HG03342 (cell line): ENCODE results near the gene CDK8.

Experiments
- ATAC-seq: cut with Tn5 transposase; IDR thresholded peaks from one replicate; pipeline ENCODE4 v1.9.1; 2021; ENCODE audit warnings: mild to moderate bottlenecking, moderate library complexity; ENCODE audit not compliant: unreplicated experiment

Gene CDK8

GRCh38 chr13:26379831-26380230, 125.9 kb downstream of the CDK8 start:
- ATAC-seq, result no peak

GRCh38 chr13:26380930-26381329, 127.0 kb downstream of the CDK8 start:
- no peak for ATAC-seq

GRCh38 chr13:26382366-26382765, 128.4 kb downstream of the CDK8 start:
- ATAC-seq, result no peak

GRCh38 chr13:26382835-26383234, 128.9 kb downstream of the CDK8 start:
- no peak for ATAC-seq

GRCh38 chr13:26384587-26384986, 130.7 kb downstream of the CDK8 start:
- no peak for ATAC-seq

GRCh38 chr13:26386026-26386425, 132.1 kb downstream of the CDK8 start:
- no peak for ATAC-seq

GRCh38 chr13:26390203-26390602, 136.3 kb downstream of the CDK8 start:
- ATAC-seq, result no peak

- no peak for ATAC-seq
Measured at GRCh38 chr13:26400545-26400944, 146.6 kb downstream of the CDK8 start.

- ATAC-seq, result no peak
Measured at GRCh38 chr13:26401069-26401468, 147.1 kb downstream of the CDK8 start.

GRCh38 chr13:26401578-26402021, 147.7 kb downstream of the CDK8 start:
- no peak for ATAC-seq

GRCh38 chr13:26406791-26407190, 152.9 kb downstream of the CDK8 start:
- no peak for ATAC-seq

GRCh38 chr13:26411206-26411605, 157.3 kb downstream of the CDK8 start:
- no peak for ATAC-seq

- ATAC-seq, result no peak
Measured at GRCh38 chr13:26412263-26412662, 158.3 kb downstream of the CDK8 start.

GRCh38 chr13:26412936-26413716, 159.2 kb downstream of the CDK8 start:
- ATAC-seq, result no peak

GRCh38 chr13:26420282-26420960, 166.5 kb downstream of the CDK8 start:
- ATAC-seq, result no peak

- no peak for ATAC-seq
Measured at GRCh38 chr13:26422036-26422435, 168.1 kb downstream of the CDK8 start.

- ATAC-seq, result no peak
Measured at GRCh38 chr13:26423629-26424028, 169.7 kb downstream of the CDK8 start.

- ATAC-seq, result no peak
Measured at GRCh38 chr13:26424181-26424580, 170.3 kb downstream of the CDK8 start.

- ATAC-seq, result no peak
Measured at GRCh38 chr13:26425443-26426358, 171.8 kb downstream of the CDK8 start.

- no peak for ATAC-seq
Measured at GRCh38 chr13:26433776-26434175, 179.8 kb downstream of the CDK8 start.

GRCh38 chr13:26435171-26435570, 181.2 kb downstream of the CDK8 start:
- no peak for ATAC-seq
